Loucy (cell line): ENCODE results near the gene MGA.
A peak's percentile ranks its signal among the peaks of the same experiment; 100 is the strongest.

Experiments used
- H2AFZ ChIP-seq: fragments of 200-600 bp; sonication (generic); 2 replicates; pipeline ENCODE4 v1.6.0; 2016; ENCODE audit warnings: antibody characterized with exemption, mild to moderate bottlenecking, low read length, moderate library complexity
- H3F3A ChIP-seq: fragments of 200-600 bp; 2 replicates; pipeline ENCODE4 v1.6.0; 2016; ENCODE audit warnings: antibody characterized with exemption, low read depth, mild to moderate bottlenecking
- H3K27me3 ChIP-seq: fragments of 200-600 bp; sonication (generic); 2 replicates; pipeline ENCODE4 v1.6.1; 2014; ENCODE audit warnings: low read length, mild to moderate bottlenecking; ENCODE audit not compliant: insufficient read depth, poor library complexity, severe bottlenecking
- H3K36me3 ChIP-seq: fragments of 200-600 bp; sonication (generic); 2 replicates; pipeline ENCODE4 v1.6.1; 2016; ENCODE audit warnings: low read length; ENCODE audit not compliant: insufficient read depth
- H3K4me1 ChIP-seq: fragments of 200-600 bp; sonication (generic); 2 replicates; pipeline ENCODE4 v1.5.1; 2014; ENCODE audit warnings: low read length, mild to moderate bottlenecking; ENCODE audit not compliant: insufficient read depth, poor library complexity, severe bottlenecking
- H3K4me2 ChIP-seq: fragments of 200-600 bp; sonication (generic); 2 replicates; pipeline ENCODE4 v1.6.0; 2014; ENCODE audit warnings: antibody characterized with exemption, low read length, low read depth, mild to moderate bottlenecking; ENCODE audit not compliant: poor library complexity, severe bottlenecking
- H3K4me3 ChIP-seq: fragments of 200-600 bp; sonication (generic); 2 replicates; pipeline ENCODE4 v1.5.1; 2014; ENCODE audit warnings: low read length, mild to moderate bottlenecking, mixed read lengths; ENCODE audit not compliant: poor library complexity, severe bottlenecking
- H3K79me2 ChIP-seq: fragments of 200-600 bp; sonication (generic); 2 replicates; pipeline ENCODE4 v1.6.1; 2014; ENCODE audit warnings: low read length; ENCODE audit not compliant: insufficient read depth
- H3K9ac ChIP-seq: fragments of 200-600 bp; sonication (generic); 2 replicates; pipeline ENCODE4 v1.6.0; 2014; ENCODE audit warnings: mild to moderate bottlenecking, low read depth, low read length, moderate library complexity; ENCODE audit not compliant: poor library complexity, severe bottlenecking
- H3K9me2 ChIP-seq: fragments of 200-600 bp; sonication (generic); replicated peaks from 2 replicates; pipeline ENCODE4 v1.6.1; 2016; ENCODE audit warnings: low read depth, low read length, mixed read lengths
- H3K9me3 ChIP-seq: fragments of 200-600 bp; sonication (generic); 2 replicates; pipeline ENCODE4 v1.6.1; 2014; ENCODE audit warnings: mild to moderate bottlenecking, antibody characterized with exemption, low read length, low read depth; ENCODE audit not compliant: insufficient read depth
- H4K20me1 ChIP-seq: fragments of 200-600 bp; sonication (generic); 2 replicates; pipeline ENCODE4 v1.6.0; 2014; ENCODE audit warnings: antibody characterized with exemption, low read length, mild to moderate bottlenecking; ENCODE audit not compliant: insufficient read depth, poor library complexity, severe bottlenecking
- EZH2phosphoT487 ChIP-seq: fragments of 200-600 bp; IDR thresholded peaks from 2 replicates; pipeline ENCODE4 v1.6.1; 2018; ENCODE audit warnings: antibody characterized with exemption, mild to moderate bottlenecking, moderate library complexity, borderline replicate concordance
- TF ChIP-seq, protein P1 (sequence below): fragments of 200-600 bp; sonication (generic); conservative IDR thresholded peaks from 2 replicates; pipeline ENCODE4 v1.5.1; 2014; ENCODE audit warnings: mild to moderate bottlenecking, antibody characterized with exemption, low read length

The MGA gene

GRCh38 chr15:41658689-41659088 is 1.5 kb upstream of the MGA start:
- Histone ChIP-seq H3K79me2 (peaks cover 88% of the 10 kb centered on the region), H3K36me3 (no peaks in the 10 kb centered on the region), H3K4me3 (no peak overlapping the region), H3K9me3 (no peaks in the 10 kb centered on the region), H3K4me2 (no peak overlapping the region), H2AFZ (no peak overlapping the region), H3K4me1 (peaks cover 30% of the 10 kb centered on the region), H3F3A (peaks cover 8% of the 10 kb centered on the region; the same call in 1 of the 2 replicates), H3K9me2 (no peaks in the 10 kb centered on the region), H3K27me3 (no peaks in the 10 kb centered on the region), H4K20me1 (peaks cover 26% of the 10 kb centered on the region), H3K9ac (no peak overlapping the region)
- TF ChIP-seq EZH2phosphoT487: no peak
- TF ChIP-seq, protein P1, sequence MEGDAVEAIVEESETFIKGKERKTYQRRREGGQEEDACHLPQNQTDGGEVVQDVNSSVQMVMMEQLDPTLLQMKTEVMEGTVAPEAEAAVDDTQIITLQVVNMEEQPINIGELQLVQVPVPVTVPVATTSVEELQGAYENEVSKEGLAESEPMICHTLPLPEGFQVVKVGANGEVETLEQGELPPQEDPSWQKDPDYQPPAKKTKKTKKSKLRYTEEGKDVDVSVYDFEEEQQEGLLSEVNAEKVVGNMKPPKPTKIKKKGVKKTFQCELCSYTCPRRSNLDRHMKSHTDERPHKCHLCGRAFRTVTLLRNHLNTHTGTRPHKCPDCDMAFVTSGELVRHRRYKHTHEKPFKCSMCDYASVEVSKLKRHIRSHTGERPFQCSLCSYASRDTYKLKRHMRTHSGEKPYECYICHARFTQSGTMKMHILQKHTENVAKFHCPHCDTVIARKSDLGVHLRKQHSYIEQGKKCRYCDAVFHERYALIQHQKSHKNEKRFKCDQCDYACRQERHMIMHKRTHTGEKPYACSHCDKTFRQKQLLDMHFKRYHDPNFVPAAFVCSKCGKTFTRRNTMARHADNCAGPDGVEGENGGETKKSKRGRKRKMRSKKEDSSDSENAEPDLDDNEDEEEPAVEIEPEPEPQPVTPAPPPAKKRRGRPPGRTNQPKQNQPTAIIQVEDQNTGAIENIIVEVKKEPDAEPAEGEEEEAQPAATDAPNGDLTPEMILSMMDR: no peak

GRCh38 chr15:41659190-41659589 is 1.0 kb upstream of the MGA start:
- Histone ChIP-seq H3K9ac (peak overlapping the region; percentile 89), H3F3A (peaks cover 8% of the 10 kb centered on the region; the same call in 1 of the 2 replicates), H3K4me3 (no peak overlapping the region), H3K36me3 (no peaks in the 10 kb centered on the region), H2AFZ (no peak overlapping the region), H3K4me1 (peaks cover 35% of the 10 kb centered on the region), H3K9me2 (no peaks in the 10 kb centered on the region), H4K20me1 (peaks cover 31% of the 10 kb centered on the region), H3K9me3 (no peaks in the 10 kb centered on the region), H3K27me3 (no peaks in the 10 kb centered on the region), H3K4me2 (peak overlapping the region; percentile 98), H3K79me2 (peaks cover 88% of the 10 kb centered on the region)
- TF ChIP-seq, protein P1: no peak
- no peak for TF ChIP-seq EZH2phosphoT487

GRCh38 chr15:41659855-41660234 is 360 bp upstream of the MGA start:
- Histone ChIP-seq H4K20me1 (peaks cover 38% of the 10 kb centered on the region), H3K4me3 (peak overlapping the region; percentile 87), H2AFZ (peak overlapping the region; percentile 83; the same call in 1 of the 2 replicates), H3K9ac (peak overlapping the region; percentile 89), H3K9me3 (no peaks in the 10 kb centered on the region), H3K27me3 (no peaks in the 10 kb centered on the region), H3K4me1 (peaks cover 42% of the 10 kb centered on the region), H3F3A (peaks cover 8% of the 10 kb centered on the region; the same call in 1 of the 2 replicates), H3K4me2 (peak overlapping the region; percentile 98), H3K36me3 (no peaks in the 10 kb centered on the region), H3K79me2 (peaks cover 88% of the 10 kb centered on the region), H3K9me2 (no peaks in the 10 kb centered on the region)
- no peak for TF ChIP-seq EZH2phosphoT487
- TF ChIP-seq, protein P1: no peak
